Progenitor cell of endocrine pancreas (in vitro differentiated cells): ENCODE measurements around the gene ATP2A3. TPM values are rescaled to one million over a fixed set of nuclear protein-coding genes. Genes with fewer than 3 reads are reported as not detected.
A peak's percentile ranks its signal among the peaks of the same experiment; 100 is the strongest.

Experiments
- DNase-seq: peaks from one replicate; pipeline ENCODE4 v3.0.0; 2021; ENCODE audit warnings: low spot score; ENCODE audit not compliant: unreplicated experiment
- H3K27ac Mint-ChIP-seq: 2 replicates; pipeline ENCODE4 v1.8.0; 2021; ENCODE audit warnings: mild to moderate bottlenecking, moderate library complexity, mixed read lengths
- H3K27me3 Mint-ChIP-seq: 2 replicates; pipeline ENCODE4 v1.8.0; 2021; ENCODE audit warnings: mixed read lengths
- H3K36me3 Mint-ChIP-seq: 2 replicates; pipeline ENCODE4 v1.8.0; 2022; ENCODE audit warnings: mixed read lengths; ENCODE audit not compliant: insufficient read depth
- H3K4me1 Mint-ChIP-seq: 2 replicates; pipeline ENCODE4 v1.8.0; 2021; ENCODE audit warnings: low read depth, mixed read lengths
- H3K4me3 Mint-ChIP-seq: 2 replicates; pipeline ENCODE4 v1.8.0; 2021; ENCODE audit warnings: low read depth, mild to moderate bottlenecking, moderate library complexity, mixed read lengths
- H3K9me3 Mint-ChIP-seq: 2 replicates; pipeline ENCODE4 v1.8.0; 2021; ENCODE audit warnings: low read depth, mixed read lengths
- long read RNA-seq: library from polyadenylated mRNA; unstranded; transcript quantifications from one replicate; pipeline ENCODE4 v2.0.0, GENCODE V29; 2020
- total RNA-seq: library from RNA; stranded (reverse); gene quantifications from 2 replicates; pipeline ENCODE4 v1.2.1, GENCODE V29; 2021
- TF ChIP-seq, protein P1 (sequence below): fragments of 200-600 bp; sonication (generic); IDR thresholded peaks from one replicate; pipeline ENCODE4 v1.5.0; 2021; ENCODE audit warnings: antibody characterized with exemption, mild to moderate bottlenecking; ENCODE audit not compliant: unreplicated experiment

Gene ATP2A3
- total RNA-seq, result 54.0 and 59.2 TPM in 2 replicates
- long read RNA-seq, partial matches to known transcripts, result 2 of 4 reads
- long read RNA-seq, other reads (novel, unspliced or antisense), result 2 of 4 reads

DNA sequence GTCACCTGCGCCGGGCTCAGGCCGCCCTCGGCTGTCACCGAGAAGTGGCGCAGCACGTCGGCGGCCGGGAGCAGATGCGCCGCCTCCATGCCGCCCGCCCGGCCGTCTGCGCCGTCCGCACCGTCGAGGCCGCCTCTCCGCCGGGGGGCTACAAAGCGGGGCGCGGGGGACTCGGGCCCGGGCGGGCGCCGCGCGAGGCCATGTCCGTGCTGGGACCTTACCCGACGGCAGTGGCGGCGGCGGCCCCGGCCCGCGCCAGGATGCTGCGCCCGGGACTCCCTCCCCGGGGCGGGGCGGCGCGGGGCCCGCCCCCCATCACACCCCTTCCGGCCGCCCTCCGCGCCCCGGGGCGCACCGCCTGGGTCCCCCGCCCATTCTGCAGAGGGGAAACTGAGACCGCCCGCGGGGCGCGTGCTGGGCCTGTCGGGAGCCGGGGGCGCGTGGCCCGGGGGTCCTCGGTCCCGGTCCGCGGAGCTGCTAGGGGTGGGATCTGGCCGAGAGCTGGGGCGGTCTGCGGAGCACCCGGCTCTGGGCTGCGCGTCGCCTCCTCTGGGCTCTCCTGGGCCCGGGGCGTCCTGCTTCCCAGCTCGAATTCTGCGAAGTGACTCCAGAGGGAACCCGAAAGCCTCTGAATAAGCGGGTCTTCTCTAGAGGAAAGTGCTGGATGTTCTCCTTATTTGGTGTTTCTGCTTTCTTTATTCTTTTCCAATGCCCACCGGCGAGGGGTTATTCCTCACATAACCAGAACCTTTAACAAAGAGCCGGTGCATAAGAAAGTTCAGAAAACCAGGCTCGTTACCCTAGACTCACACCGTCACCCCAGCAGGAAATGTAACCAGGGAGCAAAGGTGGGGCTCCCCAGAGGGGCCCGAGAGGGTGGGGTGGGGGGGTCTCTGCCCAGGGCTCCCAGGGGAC is at the start of gene ATP2A3:
Gene ATP2A3 (minus strand): TSS at position 235 of the 915 bp plus-strand sequence. CDS start 146 bp downstream, at position 89.
- Mint-ChIP-seq H3K36me3 (no peaks in the 10 kb centered on the region), H3K4me1 (peaks cover 12% of the 10 kb centered on the region)

DNA sequence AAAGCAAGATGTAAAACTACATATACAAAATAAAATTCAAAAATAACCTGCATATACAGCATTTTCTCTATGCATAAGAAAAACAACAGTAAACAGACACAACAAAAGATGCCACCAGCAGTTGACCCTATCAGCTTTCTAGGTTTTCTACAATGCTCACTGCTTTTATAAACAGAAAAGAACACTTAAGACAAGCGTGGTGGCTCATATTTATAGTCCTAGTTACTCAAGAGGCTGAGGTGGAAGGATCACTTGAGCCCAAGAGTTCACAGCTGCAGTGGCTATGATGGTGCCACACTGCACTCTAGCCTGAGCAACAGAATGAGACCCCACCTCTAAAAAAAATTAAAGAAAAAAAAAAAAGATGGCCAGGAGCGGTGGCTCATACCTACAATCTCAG is 46.5 kb upstream of the ATP2A3 start:
- H3K27me3 Mint-ChIP-seq, result peaks cover 2% of the 10 kb centered on the region
- DNase-seq, result no peak
- TF ChIP-seq, protein P1, sequence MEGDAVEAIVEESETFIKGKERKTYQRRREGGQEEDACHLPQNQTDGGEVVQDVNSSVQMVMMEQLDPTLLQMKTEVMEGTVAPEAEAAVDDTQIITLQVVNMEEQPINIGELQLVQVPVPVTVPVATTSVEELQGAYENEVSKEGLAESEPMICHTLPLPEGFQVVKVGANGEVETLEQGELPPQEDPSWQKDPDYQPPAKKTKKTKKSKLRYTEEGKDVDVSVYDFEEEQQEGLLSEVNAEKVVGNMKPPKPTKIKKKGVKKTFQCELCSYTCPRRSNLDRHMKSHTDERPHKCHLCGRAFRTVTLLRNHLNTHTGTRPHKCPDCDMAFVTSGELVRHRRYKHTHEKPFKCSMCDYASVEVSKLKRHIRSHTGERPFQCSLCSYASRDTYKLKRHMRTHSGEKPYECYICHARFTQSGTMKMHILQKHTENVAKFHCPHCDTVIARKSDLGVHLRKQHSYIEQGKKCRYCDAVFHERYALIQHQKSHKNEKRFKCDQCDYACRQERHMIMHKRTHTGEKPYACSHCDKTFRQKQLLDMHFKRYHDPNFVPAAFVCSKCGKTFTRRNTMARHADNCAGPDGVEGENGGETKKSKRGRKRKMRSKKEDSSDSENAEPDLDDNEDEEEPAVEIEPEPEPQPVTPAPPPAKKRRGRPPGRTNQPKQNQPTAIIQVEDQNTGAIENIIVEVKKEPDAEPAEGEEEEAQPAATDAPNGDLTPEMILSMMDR, result no peak
- H3K36me3 Mint-ChIP-seq, result peaks cover 31% of the 10 kb centered on the region
- H3K27ac Mint-ChIP-seq, result no peak overlapping the region
- H3K4me1 Mint-ChIP-seq, result peaks cover 12% of the 10 kb centered on the region
- H3K9me3 Mint-ChIP-seq, result no peaks in the 10 kb centered on the region
- no peak overlapping the region for H3K4me3 Mint-ChIP-seq

More for the DNA sequence above, at the start of gene ATP2A3:
- no peak for DNase-seq
- H3K27me3 Mint-ChIP-seq, result peaks cover 57% of the 10 kb centered on the region
- H3K4me3 Mint-ChIP-seq, result peak within 1 kb of the TSS; percentile 50
- H3K27ac Mint-ChIP-seq, result peak within 1 kb of the TSS; percentile 20
- no peaks in the 10 kb centered on the region for H3K9me3 Mint-ChIP-seq
- TF ChIP-seq, protein P1, result no peak

DNA sequence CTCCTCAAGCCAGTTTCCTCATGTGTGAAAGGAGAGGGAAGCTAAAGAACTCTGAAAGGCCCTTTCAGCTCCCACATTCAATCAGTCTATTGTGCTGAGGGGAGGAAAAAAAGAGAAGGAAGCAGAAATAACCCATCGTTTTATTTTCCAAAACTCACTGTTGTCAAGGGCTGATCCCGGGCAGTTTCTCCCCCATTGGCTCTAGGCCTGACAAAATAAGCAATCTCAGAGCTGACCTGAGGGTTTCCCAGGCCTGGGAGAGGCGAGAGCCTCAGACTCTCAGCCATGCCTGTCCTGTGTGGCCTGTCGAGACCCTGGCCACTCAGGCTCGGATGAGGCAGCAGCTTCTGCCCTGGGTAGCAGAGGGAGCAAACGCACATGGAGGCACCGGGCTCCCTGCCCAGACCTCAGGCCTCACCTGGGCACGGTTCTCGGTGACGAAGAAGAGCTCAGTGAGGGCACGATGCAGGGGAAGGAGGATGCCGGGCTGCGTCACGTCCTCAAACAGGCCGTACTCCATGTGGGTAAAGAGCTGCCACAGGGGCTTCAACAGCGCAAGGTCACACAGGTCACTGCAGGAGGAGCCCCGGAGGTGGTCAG is 45.0 kb upstream of the ATP2A3 start:
- no peaks in the 10 kb centered on the region for H3K9me3 Mint-ChIP-seq

DNA sequence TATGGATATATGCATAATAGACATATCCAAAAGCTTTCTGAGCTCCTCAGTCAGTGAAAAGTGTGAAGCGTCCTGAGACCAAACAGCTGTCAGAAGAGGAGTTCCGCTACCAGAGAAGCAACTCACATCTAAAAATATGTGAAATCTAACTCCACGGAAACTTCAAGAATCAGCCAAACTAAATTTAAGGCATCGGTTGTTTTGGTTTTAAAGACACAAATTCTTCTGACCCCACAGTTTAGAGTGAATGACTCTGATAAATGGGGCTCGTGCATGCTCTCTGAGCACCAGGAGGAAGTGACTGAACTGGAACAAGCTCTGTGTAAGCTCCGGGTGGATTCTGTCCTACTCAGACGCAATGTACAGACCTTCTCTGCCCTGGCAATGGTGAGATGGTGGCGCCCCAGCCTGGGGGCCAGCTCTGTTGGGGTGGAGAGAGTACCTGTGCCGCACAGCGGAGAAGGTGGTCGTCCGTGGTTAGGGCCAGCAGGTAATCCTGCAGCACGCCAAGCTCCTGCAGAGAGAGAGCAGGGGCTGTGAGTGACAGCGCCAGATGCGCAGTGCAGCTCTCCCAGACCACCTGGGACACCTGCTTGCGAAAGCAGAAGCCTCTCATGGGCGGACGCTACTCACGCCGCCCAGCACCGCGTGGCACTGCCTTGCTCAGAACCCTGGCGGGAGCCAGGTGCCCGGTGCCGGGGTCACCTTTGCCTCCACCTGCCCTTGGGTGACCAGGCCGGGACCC is 44.4 kb upstream of the ATP2A3 start:
- peaks cover 19% of the 10 kb centered on the region for H3K36me3 Mint-ChIP-seq
- TF ChIP-seq, protein P1, result no peak
- peaks cover 2% of the 10 kb centered on the region for H3K27me3 Mint-ChIP-seq
- peaks cover 14% of the 10 kb centered on the region for H3K4me1 Mint-ChIP-seq
- DNase-seq, result no peak
- no peak overlapping the region for H3K4me3 Mint-ChIP-seq
- H3K9me3 Mint-ChIP-seq, result no peaks in the 10 kb centered on the region
- H3K27ac Mint-ChIP-seq, result no peak overlapping the region

More for the DNA sequence above, 45.0 kb upstream of the ATP2A3 start:
- H3K36me3 Mint-ChIP-seq, result peaks cover 25% of the 10 kb centered on the region
- TF ChIP-seq, protein P1, result no peak
- no peak overlapping the region for H3K27ac Mint-ChIP-seq
- DNase-seq, result no peak
- no peak overlapping the region for H3K4me3 Mint-ChIP-seq
- H3K27me3 Mint-ChIP-seq, result peaks cover 2% of the 10 kb centered on the region
- H3K4me1 Mint-ChIP-seq, result peaks cover 12% of the 10 kb centered on the region

DNA sequence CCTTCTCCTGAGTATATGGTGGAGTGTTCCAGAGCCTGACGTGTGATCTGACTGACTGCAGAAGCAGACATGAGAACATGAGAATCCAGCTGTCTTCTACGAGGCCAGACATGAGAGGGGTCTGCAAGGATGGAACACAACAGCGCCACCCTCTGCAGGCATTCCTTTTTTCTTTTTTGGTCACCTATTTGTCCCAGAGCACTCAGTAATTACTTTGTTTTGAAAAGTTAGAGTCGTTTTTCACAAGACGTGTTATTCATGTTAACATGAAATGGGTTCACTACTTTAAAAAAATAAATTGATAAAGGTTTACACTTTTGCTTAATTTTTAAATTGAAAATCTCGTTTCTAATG is 43.8 kb upstream of the ATP2A3 start:
- TF ChIP-seq, protein P1, result no peak
- H3K9me3 Mint-ChIP-seq, result no peaks in the 10 kb centered on the region
- H3K27ac Mint-ChIP-seq, result no peak overlapping the region
- no peak for DNase-seq
- no peak overlapping the region for H3K4me3 Mint-ChIP-seq
- H3K27me3 Mint-ChIP-seq, result peaks cover 2% of the 10 kb centered on the region
- H3K36me3 Mint-ChIP-seq, result peaks cover 19% of the 10 kb centered on the region
- peaks cover 17% of the 10 kb centered on the region for H3K4me1 Mint-ChIP-seq
